Endometrium (tissue), 2 donors: ENCODE data around the gene GUCA2A.

Experiments used
- FAIRE-seq: peaks from 2 replicates; lab custom pipeline; 2012; peaks lifted over from hg19 to GRCh38; lab: Jason Lieb, UNC
- donor health status: control.
- donor health status: control.

Gene GUCA2A

DNA sequence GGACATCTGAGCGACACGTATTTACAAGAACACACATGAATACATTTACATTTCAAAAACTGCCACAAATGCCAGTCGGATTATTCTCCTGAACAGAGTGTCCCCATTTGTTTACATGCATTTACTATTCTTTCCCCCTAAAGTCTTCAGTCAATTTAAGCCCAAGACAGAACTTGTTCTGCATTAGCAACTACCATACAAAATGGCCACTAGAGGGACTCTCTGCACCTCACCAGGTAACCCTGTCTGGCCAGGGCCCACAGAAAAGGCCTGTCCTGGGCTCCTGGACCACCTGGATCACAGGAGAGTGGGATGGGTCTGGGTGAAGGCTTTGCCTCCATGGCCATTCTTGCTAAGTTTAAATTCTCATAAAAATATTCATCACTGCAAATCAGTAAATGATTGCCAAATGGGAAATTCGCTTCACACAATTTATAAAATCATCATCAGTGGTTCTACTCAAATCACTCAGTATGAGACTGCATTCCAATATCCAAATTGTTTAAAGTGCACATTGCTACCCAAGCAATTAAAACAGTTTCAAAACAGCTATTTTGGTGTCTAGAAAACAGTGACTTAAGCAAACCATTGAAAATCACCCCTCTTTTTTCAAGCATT is 12.5 kb upstream of the GUCA2A start:
- no peak for FAIRE-seq

DNA sequence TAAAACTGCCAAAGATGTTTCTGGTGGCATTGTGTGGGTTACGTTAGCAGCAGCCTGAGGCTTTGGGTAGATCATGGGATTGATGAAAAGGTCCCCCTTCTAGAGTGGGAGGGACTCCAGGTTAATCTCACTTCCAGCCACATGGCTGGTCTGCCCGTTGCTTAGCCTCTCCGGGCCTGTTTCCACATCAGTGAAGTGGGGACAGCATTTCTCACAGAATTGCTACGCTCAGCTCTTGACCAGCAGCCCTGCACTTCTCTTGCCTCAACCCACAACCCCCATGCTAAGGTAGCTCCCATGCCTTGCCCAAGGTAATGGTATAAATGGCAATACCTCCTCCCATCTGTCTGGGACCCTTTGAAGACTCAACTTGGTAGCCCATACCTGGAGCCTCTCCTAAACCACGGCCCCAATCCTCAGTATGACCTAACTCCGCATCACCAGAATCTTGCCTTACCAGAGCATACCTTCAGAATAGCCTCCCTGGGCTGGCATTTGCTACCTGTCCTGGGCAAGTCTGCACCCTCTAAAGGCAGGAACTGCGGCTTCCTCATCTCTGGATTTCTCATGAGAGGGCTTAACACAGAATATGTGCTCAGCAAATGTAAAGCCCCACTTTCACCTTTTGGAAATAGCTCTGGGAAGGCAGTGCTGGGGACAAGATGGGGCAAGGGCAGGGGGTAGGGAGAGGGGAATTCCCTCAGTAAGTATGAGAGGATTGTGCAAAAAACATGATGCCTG is 10.9 kb upstream of the GUCA2A start:
- no peak for FAIRE-seq

DNA sequence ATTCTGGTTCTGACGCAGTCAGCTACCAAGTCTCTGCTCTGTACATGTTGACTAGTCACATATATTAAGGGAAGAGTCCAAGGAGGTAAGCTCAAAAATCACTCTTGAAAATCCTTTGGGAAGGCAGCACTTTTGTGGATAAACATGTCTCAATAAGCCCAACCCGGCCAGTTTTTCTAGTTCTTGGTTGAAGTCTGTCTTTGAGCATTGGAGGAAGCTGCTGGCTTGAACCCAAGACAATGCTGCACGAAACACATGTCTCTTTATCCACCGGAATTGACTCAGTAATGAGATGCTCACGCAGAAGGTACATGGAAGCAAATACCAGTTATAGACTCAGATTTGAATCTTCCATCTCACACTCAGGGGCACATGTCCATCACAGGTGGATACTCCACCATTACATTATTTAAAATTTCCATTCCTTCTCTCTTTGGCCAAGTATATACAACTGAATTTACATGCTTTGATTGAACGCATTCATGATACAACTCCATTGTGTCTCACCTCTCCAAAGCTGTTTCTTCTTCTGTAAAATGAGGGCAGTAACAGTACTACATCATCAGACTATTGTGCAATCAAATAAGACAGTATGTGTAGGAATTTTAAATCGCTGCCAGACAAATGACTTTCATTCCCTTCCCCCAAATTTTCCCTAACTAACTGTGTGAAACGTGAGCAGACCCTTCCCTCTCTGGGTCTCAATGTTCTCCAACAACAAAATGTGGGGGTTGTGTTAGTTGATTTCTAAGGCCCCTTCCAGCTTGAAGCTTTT is 9.6 kb upstream of the GUCA2A start:
- FAIRE-seq: no peak

DNA sequence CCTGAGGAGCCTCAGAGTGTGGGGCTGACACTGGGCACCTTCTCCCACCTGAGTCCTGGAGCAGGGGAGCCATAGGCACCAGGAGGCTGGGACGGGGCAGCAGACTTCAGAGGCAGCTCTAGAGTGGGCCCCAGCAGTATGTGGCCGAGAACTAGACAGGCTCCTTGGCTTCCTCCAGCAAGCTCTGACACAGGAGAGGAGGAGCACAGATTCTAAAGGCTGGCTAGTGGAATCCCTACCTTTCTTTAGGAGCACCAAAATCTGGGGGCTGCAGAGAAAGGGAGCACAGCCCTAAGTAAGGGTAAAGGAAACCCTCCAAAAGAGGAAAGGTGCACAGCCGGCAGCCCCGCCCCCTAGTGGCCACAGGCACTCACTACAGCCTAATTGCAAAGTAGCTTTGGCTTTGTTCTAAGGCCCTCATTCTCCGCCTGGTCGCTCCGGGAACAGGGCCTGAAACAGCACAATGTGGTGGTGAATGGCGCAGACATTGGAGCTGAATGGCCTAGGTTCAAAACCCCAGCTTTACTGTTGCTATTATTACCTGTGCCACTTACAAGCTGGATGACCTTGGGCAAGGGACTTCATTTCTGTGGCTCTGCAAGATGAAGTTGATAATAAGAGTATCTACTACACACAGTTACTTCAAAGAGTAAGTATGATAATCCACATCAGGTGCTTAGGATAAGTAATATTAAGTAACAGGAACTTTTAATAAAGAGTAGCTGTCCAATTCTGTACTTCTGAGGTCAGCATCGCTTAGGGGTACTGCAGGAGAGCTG is 8.8 kb upstream of the GUCA2A start:
- no peak for FAIRE-seq

DNA sequence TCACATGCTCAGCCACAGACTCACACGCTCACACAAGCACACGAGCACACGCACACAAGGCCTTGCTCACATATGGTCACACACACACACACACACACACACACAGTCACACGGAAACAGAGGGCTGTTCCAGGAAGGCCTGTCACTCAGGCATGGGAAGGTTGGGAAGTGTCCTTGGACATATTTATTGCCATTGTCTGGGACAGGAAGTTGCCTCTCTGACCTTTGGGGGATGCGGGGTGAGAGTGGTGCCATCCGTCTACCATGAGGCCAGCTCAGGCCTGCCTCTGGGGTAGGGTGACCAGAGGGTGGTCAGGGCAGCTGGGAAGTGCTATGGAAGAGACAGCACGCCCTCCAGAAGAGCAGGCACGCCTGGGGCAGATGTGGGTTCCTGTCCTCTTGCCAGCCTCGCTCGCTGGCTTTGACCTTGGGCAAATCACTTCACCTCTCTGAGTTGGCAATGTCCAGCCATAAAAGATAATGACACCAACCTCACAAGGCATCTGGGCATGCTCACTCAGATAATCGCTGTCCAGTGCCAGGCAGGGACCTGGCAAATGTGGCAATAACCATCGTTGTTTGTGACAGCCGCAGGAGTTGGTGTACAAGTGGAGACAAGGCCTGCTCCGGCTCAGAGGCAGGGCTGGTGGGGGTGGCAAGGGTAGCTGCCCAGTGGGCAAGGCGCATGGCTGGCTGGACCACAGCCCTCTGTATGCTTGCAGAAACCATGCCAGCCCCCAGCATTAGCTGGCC is 8.0 kb upstream of the GUCA2A start:
- no peak for FAIRE-seq

DNA sequence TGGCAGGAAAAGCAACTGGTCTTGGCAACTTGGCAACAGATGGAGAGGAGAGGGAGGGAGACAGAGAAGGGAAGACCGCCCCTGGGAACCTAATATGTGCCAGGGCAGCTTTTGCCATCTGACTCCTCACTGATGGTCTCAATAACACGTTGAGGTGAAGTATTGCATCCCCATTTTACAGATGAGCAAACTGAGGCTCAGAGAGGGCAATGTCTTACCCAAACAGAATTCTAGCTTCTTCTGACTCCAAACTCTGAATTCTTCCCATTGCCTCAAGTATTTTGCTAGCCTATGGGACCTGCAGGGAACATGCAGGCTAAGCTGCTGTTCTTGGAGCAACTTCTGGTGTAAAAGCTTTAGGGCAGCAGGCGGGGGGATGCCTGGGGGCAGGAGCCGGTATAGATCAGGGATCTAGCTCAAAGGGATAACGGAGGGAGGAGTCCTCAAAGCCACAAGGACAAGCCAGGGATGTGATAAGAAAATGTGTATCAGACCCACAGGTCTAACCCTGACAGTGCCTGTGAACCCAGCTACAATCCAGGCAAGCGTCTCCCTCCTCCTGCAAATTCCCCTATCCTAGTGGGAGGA is 7.2 kb upstream of the GUCA2A start:
- no peak for FAIRE-seq

DNA sequence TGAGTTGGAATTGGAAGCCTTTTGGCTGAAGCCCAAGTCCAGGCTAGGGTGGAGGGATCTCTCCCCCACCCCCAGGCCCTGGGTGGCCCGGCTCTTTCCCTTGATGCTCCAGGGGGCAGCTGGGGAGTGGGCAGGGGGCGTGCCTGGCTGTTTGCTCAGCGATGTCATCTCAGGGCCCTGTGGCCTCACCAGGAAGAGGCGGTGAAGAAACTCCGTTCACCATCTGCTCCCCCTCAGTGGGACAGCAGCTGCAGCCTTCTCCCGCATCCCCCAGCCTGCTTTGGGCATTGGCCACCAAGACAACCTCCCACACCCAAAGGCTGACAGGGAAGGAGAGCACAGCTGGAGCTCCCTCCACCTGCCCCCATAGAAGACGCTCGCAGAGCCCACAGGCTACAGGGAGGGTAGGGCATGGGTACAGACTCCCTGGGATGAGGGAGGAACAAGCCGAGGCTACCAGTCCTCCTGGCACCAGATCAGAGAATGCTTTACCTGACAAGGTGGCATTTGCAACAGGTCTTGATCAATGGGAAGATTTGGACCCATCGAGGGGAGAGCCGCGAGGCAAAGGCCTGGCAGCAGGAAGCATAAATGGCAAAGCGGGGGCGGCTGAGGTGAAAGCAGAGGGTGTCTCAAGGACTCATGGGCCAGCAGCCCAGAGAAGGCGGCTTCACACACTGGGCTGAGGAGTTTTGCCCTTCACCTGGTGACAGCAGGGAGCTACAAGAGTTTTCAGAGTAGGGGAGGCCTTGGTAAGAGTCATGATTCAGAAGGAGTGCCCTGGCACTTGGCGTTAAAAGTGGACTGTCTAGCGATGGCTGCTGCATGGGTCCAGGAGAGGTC is 6.5 kb upstream of the GUCA2A start:
- FAIRE-seq: no peak

DNA sequence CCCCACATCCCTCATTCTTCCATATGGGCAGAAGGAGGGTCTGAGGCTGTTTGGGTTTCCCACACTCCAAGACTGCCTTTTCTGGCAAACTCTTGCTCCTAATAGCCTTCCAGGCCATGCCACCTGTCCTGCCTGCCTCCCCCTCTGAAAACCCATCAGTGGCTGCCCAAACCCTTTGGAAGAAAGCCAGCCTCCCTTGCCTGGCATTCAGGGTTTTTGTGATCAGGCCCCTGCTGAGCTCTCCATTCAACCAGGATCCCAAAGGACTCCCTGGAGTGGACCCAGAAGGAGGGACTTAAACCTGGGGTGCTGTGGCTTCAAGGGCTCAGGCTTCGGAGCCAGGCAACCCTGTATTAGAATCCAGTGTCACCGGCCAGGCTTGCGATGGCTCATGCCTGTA is 4.2 kb upstream of the GUCA2A start:
- FAIRE-seq: no peak

DNA sequence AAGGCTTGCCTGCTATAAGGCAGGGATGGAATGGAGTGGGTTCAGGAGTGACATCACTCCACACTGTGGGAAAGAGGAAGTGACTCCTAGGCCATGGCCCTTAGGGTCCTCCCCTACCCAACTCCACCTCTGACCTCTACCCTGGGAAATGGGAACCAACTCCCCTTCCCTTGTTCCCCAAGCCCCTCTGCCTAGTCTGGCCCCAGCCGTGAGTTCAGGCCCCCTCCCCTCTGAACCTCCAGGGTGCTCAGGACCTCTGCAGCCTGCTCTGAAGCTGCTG is 3.8 kb upstream of the GUCA2A start:
- FAIRE-seq: no peak

DNA sequence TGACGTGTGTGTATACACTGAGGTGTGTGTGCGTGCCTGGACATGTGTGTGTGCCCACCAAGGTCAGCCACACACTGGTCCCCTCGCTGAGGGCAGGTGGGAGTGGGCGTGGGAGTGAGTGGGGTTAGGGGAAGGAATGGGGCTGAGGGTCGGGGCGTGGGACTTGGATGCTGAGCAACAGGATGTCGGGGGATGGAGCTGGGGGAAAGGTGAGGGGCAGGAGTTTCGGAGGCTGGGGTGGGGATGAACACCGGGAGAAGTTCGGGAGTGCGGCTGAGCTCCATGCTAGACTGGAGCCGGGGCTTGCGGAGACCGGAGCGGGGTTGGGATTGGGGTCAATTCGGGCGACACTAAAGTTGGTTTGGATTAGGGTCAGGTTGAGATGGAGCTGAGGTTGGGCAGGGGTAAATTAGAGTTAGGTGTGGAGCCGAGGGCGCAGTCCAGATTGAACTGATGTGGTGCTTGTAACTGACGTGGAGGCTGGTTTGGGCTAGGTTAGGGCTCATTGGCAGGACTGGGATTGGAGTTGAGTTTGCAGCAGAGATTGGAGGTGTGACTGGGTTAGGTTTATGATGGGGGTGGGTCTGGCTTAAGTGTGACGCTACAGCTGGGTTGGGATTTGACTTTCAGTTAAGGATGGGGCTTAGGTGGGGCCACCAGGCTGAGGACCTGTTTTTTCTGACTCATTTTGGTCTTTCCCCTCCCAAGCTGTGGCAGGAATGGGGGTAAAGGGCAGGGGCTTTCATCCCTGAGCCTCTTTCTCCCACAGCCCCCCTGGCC is 3.3 kb upstream of the GUCA2A start:
- no peak for FAIRE-seq

DNA sequence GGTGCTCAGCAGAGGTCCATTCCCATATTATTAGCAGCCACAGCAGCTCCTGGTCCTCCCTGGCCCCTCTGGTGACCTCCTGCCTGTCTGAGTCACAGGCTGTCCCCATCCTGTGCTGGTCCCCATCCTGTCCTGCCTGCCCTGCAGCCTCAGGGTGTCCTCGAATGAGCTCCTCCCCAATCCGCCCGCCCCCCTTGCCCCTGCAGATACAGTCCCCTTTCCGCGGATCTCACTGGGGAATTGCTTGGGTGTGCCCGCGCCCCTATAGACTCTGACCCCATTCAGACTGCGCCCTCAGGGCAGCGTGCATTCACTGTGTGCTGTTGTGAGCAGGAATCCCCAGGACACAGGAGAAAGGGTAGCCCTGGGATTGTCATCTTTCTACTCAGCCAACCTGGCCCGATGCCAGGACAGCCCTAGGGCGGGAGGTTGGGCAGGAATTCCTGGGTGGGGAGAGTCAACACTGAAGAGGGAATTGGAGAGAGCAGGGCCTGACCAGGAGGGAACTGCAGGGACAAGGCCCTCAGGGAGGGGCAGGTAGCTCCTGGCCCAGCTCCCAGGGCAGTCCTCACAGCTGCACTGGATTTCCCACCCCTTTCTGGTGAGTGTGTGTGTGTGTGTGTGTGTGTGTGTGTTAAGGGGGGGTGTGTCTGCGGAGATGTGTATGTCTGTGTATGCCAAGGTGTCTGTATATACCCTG is 1.1 kb upstream of the GUCA2A start:
- FAIRE-seq: no peak

DNA sequence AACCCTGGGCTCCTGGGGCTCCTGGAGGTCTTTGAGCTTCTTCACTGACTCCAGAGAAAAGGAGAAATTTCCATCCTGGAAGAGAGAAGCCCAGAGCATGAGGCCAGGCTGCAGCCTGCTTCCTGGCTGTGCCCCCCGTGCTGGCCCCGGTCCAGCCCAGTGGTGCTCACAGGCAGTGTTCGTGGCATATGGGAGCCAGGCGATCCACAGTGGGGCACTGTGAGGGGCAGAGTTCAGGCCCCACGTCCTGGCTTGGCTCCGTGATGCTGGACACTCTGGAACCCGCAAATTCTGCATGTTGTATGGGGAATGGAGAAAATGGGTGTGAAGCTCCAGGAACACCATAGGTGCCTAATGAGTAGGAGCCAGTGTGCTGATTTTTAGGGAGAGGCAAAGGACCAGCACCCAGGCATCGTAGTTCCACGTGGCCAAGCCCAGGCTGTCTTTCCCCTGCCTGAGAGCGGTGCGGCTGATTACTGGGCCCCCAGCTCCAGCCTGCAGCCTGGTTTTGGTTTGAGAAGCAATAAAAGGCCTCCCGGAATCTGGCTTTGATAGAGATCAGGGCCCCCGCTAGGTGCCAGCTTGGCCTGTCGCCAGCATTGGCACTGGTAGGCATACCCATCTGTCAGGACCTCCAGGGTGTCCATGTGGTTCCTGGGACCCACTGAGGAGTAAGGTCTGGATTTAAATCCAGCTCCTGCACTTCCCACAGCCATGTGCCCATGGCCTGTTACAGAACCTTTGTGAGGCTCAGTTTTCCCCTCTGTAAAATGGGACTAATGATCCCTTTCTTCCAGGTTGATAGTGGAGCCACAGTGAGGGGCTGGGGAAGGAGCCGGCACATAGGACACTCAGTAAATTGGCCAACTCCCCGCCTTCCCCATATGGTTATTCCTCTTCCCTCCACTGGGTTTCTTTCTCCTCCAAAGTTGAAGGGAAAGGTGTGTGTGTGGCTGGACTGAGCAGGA is 725 bp downstream of the GUCA2A start:
- FAIRE-seq: no peak

DNA sequence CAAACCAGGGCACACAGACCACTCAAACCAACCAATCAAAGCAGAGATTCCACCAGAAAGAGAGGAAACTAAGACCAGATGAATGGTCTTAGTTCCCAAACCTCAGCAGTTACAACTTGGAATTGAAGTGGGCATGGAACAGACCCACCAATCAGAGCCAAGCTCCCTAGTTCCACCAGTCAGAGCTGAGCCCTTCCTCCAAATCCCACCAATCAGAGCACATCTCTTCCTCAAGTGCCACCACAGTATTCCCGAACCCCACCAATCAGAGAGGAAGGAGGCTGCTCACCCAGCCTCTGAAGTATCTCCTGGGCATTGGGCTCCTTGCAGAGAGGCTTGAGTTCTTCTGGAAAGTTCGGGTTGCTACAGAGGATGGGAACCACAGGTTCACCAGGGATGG is 1.4 kb downstream of the GUCA2A start:
- no peak for FAIRE-seq

DNA sequence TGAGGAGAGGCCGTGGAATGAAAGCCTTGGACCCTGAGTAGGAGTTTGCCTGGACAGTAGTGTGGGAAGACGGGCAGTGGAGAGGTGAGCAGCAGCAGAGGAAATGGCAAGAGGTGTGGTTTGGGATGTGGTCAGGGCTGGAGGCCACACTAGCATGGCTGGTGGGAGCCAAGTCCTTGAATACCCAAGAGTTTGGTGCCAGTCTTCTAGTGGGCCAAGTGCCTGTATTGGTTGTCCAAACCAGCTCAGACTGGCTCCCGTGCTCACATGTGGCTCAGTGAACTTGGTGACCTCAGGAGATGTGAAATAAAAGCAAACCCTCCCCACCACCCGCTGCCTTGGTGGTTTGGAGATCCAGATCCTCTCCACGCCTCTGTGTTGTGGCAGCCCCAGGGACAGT is 2.4 kb downstream of the GUCA2A start:
- no peak for FAIRE-seq

DNA sequence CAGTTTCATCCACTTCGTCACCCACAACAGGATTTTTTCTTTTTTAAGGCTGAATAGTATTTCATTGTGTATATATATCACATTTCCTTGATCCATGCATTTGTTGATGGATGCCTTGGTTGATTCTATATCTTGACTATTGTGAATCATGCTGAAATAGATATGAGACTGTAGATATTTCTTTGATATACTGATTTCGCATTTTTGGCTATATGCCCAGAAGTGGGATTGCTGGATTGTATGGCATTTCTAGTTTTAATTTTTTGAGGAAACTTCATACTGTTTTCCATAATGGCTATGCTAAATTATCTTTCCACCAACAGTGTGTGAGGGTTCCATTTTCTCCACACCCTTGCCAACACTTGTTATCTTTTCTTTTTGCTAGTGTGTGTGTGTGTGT is 6.4 kb downstream of the GUCA2A start:
- FAIRE-seq: no peak

DNA sequence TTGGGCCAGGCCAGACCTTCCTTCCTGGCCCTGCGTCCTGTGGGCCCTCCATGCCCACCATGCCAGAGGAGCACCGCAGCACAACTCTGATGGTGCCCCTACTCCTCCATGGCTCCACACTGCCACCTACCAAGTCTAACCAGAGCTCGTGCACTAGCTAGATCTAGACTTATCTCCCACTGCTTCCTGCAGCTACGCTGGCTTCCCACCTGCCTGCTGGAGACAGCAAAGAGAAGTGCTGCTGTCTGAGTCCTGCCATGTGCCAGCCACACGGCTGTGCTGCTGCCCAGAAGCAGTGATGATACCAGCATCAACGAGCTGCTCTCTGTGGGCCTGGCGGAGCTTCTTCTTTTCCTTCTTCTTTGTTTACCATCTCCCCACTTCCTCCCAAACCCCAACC is 6.9 kb downstream of the GUCA2A start:
- no peak for FAIRE-seq

DNA sequence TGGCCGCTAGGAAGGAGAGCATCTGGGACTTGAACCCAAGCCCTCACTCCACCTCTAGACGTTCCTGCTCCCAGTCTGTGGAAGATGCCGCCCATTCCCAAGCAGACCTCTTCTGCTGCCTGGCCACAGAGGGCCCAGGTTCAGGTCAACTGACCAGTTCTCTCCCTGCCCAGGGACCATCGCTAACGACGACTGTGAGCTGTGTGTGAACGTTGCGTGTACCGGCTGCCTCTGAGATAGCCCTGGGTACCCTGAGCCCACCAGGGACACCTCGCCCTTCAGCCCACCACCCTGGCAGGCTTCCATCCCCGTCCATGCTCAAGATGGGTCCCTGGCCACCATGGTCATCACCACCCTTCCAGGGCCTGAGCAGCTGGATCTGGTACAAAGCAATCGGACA is 9.2 kb downstream of the GUCA2A start:
- FAIRE-seq: no peak

DNA sequence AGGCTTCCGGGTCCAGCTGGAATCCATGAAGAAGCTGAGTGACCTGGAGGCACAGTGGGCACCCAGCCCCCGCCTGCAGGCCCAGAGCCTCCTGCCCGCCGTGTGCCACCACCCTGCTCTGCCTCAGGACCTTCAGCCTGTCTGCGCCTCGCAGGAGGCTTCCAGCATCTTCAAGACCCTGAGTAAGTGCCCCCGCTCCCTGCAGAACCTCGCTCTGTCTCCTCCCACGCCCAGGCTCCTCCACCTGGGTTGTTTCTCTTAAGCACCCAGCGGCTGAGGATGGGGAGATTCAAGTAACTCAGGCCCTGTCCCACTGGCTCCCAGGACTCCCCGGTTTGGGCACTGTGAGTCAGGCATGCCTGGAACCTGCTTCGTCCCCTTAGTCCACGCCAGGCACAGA is 9.9 kb downstream of the GUCA2A start:
- FAIRE-seq: no peak
